Measurements from ENCODE around the gene TMEM107. TPM values are rescaled to one million over a fixed set of nuclear protein-coding genes. Genes with fewer than 3 reads are reported as not detected.

The TMEM107 gene
- total RNA-seq, 2 donors from 2014 or later, result 45.1 to 50.8 TPM

DNA sequence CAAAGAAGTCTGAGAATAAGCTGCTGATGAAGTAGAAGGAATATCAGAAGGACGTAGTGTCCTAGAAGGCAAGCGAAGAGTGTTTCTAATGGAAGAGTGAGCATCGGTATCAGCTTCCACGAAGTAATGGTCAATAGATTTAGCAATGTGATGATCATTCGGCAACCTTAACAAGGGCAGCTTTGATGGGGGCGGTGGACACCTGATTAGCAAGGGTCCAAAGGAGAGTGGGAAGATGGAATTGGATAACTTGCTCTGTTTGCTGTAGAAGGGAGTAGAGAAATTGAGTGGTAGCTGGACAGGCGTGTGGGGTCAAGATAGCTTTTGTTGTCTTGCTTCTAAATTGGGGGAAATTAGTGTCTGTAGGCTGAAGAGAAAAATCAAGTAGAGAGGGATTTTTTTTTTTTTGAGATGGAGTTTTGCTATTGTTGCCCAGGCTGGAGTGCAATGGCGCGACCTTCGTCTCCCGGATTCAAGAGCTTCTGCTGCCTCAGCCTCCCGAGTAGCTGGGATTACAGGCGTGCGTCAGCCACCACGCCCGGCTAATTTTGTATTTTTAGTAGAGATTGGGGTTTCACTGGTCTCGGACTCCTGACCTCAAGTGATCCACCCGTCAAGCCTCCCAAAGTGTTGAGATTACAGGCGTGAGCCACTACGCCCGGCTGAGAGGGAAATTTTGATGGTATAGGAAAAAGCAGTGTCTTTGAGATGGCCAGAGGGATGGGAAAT, 38.4 kb downstream of the TMEM107 start:
- H3K9me3 Mint-ChIP-seq, result no peaks in the 10 kb centered on the region
- H3K4me3 Mint-ChIP-seq, result no peak overlapping the region
- H3K27me3 Mint-ChIP-seq (ENCODE audit: low read depth), result no peaks in the 10 kb centered on the region
- no peak for ATAC-seq (replicated peaks in 1 of 2)
- H3K27ac Mint-ChIP-seq, result no peak overlapping the region
- no peaks in the 10 kb centered on the region for H3K4me1 Mint-ChIP-seq (ENCODE audit: low read depth)
- H3K36me3 Mint-ChIP-seq (ENCODE audit: insufficient read depth in 2 of 2), result peaks cover 5 to 7% of the 10 kb centered on the region in 2 donors
- no peak for DNase-seq

DNA sequence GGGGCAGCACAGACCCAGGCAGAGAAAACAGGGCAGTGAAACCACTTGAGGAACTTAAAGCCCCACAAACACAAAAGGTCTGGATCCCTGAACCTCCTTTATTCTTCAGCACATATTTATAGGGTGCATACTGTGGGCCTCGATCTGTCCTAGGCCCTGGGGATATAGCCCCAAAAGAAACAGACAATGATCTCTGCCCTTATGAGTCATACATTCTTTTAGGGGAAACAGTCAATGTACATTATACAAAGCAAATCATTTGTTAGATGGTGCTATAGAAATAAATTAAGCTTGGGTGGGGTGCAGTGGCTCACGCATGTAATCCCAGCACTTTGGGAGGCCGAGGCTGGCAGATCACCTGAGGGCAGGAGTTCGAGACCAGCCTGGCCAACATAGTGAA, 42.2 kb downstream of the TMEM107 start:
- ATAC-seq (replicated peaks in 1 of 2), result no peak
- Mint-ChIP-seq H3K27ac (no peak overlapping the region), H3K4me1 (ENCODE audit: low read depth) (peaks cover 6% of the 10 kb centered on the region), H3K27me3 (ENCODE audit: low read depth) (no peaks in the 10 kb centered on the region), H3K9me3 (no peaks in the 10 kb centered on the region), H3K4me3 (no peak overlapping the region), H3K36me3 (ENCODE audit: insufficient read depth in 2 of 2) (no peaks in the 10 kb centered on the region)
- DNase-seq, result no peak

DNA sequence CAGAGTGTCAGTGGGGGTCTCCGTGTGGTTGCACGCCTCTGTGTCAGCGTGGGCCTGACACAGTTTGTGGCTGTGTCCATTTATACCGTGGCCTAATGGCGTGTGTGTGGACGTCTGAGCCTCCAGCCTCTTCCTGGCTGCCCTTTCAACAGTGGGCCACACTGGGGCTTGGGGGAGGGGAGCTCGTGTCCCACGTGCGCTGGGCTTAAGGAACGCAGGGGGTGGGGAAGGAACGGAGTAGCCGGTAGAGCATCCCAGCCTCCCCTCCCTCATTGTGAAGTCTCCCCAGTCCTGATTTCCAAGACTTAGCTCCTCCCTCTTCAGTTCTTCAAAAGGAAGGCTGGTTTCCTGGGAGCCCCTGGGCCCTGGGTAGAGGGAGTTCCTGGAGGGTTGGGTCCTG, 42.8 kb downstream of the TMEM107 start:
- no peak overlapping the region for H3K27ac Mint-ChIP-seq
- H3K4me3 Mint-ChIP-seq, result no peak overlapping the region
- ATAC-seq (replicated peaks in 1 of 2) (no peak), DNase-seq (no peak)
- no peaks in the 10 kb centered on the region for H3K9me3 Mint-ChIP-seq
- H3K36me3 Mint-ChIP-seq (ENCODE audit: insufficient read depth in 2 of 2), result no peaks in the 10 kb centered on the region
- H3K4me1 Mint-ChIP-seq (ENCODE audit: low read depth), result peaks cover 6% of the 10 kb centered on the region
- H3K27me3 Mint-ChIP-seq (ENCODE audit: low read depth), result no peaks in the 10 kb centered on the region

DNA sequence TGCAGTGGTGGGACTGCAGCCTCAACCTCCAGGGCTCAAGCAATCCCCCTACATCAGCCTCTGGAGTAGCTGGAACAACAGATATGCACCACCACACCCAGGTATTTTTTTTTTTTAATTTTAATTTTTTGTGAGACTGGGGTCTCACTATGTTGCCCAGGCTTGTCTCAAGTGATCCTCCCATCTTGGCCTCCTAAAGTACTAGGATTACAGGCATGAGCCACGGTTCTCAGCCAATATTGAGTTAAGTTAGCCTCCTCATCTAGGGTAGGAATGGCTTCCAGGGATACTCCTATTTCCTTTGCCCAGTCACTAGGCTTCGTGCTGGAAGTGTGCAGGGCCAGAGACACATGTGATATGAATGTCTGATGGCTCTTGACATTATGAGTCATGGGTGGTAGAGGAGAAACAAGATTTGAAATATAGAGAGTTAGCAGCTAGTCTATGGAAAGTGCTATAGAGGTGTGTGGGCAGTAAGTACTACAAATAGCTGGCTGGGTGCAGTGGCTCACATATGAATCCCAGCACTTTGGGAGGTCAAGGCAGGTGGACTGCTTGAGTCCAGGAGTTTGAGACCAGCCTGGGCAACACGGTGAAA, 44.2 kb downstream of the TMEM107 start:
- H3K27ac Mint-ChIP-seq, result no peak overlapping the region
- H3K4me1 Mint-ChIP-seq (ENCODE audit: low read depth), result peaks cover 11% of the 10 kb centered on the region
- H3K9me3 Mint-ChIP-seq, result no peaks in the 10 kb centered on the region
- ATAC-seq (replicated peaks in 1 of 2), result peak; percentile 61 to 67
- H3K36me3 Mint-ChIP-seq (ENCODE audit: insufficient read depth in 2 of 2), result no peaks in the 10 kb centered on the region
- no peak for DNase-seq
- H3K27me3 Mint-ChIP-seq (ENCODE audit: low read depth), result no peaks in the 10 kb centered on the region
- H3K4me3 Mint-ChIP-seq, result no peak overlapping the region

DNA sequence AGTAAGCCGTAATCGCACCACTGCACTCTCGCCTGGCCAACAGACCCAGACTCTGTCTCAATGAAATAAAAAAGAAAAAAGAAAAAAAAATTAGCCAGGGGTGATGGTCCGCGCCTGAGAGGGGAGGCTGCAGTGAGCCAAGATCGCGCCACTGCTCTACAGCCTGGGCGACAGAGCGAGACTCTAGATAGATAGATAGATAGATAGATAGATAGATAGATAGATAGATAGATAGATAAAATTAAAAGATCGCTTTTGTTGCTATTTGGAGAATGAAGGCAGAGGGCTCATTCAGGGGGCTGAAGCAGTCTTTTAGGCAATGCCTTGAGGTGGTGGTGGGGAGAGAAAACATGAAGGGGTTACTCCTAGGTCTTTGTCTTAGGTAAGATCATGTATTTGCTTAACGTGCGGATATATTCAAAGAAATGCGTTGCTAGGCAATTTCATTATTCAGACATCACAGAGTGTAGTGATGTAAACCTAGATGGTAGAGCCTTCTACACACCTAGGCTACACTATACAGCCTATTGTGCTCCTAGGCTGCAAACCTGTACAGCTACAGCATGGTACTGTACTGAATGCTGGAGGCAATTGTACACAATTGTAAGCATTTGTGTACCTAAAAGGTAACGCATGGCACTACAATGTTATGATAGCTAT, 47.9 kb downstream of the TMEM107 start:
- H3K4me1 Mint-ChIP-seq (ENCODE audit: low read depth), result peaks cover 47% of the 10 kb centered on the region
- DNase-seq (no peak), ATAC-seq (replicated peaks in 1 of 2) (no peak)
- H3K27me3 Mint-ChIP-seq (ENCODE audit: low read depth), result peaks cover 16% of the 10 kb centered on the region
- H3K36me3 Mint-ChIP-seq (ENCODE audit: insufficient read depth in 2 of 2), result peaks cover 3 to 9% of the 10 kb centered on the region in 2 donors
- H3K27ac Mint-ChIP-seq, result no peak overlapping the region
- no peak overlapping the region for H3K4me3 Mint-ChIP-seq
- H3K9me3 Mint-ChIP-seq, result no peaks in the 10 kb centered on the region

DNA sequence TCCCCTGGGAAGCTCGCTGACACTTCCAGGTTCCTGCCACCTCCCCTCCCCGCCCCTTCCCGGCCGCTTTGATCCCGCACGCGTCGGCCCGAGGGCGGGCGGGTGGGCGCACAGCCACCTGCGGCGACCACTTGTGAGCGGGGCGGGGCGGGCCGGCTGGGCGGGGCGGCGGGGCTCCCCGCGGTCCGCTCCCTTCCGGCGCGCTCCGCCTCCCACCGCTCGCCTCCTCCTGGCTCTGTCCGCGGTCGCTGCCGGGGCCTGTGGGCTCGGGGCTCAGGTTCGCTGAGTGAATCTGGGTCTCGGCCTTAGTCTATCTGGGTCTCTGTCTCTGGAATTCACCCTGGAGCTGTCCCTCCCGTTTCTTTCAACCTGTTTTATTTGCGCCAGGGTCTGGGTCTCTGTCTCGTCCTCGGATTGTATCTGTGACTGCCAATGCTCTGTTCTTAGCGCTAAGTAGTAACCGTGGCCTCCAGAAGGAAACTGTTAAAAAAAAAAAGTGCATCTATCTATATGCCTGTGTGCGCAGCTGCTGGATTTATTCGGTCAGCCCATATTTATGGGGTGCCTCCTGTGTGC, 49.6 kb downstream of the TMEM107 start:
- H3K36me3 Mint-ChIP-seq (ENCODE audit: insufficient read depth in 2 of 2), result peaks cover 3 to 12% of the 10 kb centered on the region in 2 donors
- DNase-seq (peak; percentile 63 to 67), ATAC-seq (replicated peaks in 1 of 2) (peak; percentile 49 to 50)
- H3K27ac Mint-ChIP-seq, result peak overlapping the region; percentile 84
- no peaks in the 10 kb centered on the region for H3K9me3 Mint-ChIP-seq
- H3K27me3 Mint-ChIP-seq (ENCODE audit: low read depth), result peaks cover 25% of the 10 kb centered on the region
- H3K4me3 Mint-ChIP-seq, result peak overlapping the region; percentile 88 to 89
- H3K4me1 Mint-ChIP-seq (ENCODE audit: low read depth), result peaks cover 46% of the 10 kb centered on the region

DNA sequence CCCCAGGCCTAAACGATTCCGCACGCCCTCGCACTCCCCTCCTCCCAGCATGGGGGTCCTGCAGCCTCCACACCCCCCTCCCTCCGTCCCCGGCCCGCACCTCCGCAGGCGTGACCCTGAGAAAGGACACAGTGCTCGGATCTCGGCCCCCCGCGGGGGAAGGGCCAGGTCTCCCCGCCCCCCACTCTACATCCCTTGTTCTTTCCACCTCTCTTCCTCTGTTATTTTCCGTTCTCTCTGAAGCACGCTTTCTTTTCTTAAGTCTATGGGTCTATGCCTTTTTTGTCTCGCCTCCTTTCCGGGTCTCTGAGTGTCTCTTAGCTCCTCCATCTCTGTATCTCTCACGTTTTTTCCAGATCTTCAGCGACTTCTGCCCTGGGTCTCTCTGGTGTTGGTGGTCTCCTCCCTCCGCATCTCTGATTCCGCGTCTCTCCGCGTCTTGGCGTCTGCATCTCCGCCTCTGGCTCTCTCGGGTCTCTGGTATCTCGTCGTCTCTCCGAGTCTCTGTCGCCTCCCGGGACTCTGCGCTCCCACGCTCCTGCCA, 50.2 kb downstream of the TMEM107 start:
- peak in 1 of 2 donors; percentile 34 for DNase-seq
- Mint-ChIP-seq H3K27ac (peak overlapping the region; percentile 98), H3K4me1 (ENCODE audit: low read depth) (peaks cover 48% of the 10 kb centered on the region), H3K36me3 (ENCODE audit: insufficient read depth in 2 of 2) (peaks cover 3 to 12% of the 10 kb centered on the region in 2 donors), H3K4me3 (peak overlapping the region; percentile 83 to 88), H3K27me3 (ENCODE audit: low read depth) (peaks cover 25% of the 10 kb centered on the region), H3K9me3 (no peaks in the 10 kb centered on the region)
- no peak for ATAC-seq (replicated peaks in 1 of 2)

DNA sequence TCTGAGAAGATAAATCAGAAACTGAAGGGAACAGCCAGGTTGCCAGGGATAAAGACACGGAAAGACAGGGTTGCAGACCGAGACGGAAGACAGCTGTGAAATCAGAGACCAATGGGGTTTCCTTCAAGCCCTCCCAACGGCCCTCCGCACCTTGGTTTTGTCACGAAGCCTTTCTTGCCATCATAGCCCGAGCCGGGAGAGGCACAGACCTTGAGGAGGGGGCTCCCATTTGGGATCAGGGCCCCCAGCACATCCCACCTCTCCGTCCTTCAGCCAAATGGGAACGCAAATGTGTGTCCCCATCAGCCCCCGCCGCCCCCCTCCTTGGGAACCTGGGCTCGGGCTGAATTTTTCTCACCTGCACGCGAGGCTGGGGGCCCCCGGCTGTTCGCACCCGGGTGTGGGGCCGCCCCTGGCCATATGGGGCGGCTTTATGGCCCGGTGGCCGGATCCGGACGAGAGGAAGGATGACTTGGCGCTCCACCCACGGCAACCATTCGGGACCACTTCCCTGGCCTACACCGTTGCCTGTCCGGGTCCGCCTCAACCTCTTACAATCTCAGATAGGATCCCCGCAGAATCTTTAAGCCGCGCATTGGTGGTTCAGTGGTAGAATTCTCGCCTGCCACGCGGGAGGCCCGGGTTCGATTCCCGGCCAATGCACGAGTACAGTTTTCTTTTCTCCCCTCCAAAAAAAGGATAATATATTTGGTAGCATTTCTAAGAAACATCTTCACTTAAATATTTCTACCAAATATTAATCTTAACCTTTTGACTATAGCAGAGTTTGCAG, 50.8 kb downstream of the TMEM107 start:
- H3K4me1 Mint-ChIP-seq (ENCODE audit: low read depth), result peaks cover 54% of the 10 kb centered on the region
- H3K27ac Mint-ChIP-seq, result peak overlapping the region; percentile 98
- peaks cover 25% of the 10 kb centered on the region for H3K27me3 Mint-ChIP-seq (ENCODE audit: low read depth)
- H3K36me3 Mint-ChIP-seq (ENCODE audit: insufficient read depth in 2 of 2), result peaks cover 3 to 12% of the 10 kb centered on the region in 2 donors
- DNase-seq, result peak; percentile 82 to 91
- peak; percentile 26 to 29 for ATAC-seq (replicated peaks in 1 of 2)
- no peaks in the 10 kb centered on the region for H3K9me3 Mint-ChIP-seq
- H3K4me3 Mint-ChIP-seq, result peak overlapping the region; percentile 83 to 88

DNA sequence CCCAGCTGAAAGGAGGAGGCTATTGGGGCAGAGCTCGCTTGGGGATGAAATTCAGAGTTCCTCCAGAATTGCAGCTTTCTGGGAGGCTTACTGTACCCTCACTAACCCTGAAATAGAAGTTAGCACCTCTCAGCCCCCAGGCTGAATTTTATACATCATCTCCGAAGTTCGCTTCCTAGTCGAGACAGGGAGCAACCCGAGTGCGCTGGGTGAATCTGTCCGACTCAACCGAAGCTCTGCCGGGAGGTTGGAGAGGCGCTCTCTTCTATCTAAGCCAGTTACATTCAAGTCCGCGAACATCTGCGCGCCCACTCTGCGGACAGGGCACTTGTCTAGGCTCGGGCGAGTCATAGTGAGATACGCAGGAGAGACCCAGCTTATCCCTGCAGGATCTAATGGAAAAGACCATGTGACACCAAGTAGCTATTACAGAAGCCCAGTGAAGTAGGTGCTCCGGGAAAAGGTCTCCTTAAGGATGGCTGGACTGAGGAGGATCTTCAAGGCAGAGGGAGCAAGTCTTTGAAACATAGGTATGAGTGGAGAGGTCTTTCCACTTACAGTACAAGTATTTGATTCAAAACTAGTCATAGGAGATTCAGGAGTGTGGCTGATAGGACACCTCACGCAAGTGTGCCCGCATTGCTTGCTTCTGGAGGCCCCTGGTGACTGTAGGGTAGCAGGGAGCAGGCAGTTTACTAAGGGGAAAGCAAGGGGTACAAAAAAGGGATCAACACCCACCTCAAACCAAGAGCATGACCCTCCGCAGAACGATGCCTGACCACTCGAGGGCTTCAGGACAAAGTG, 51.6 kb downstream of the TMEM107 start:
- peaks cover 62% of the 10 kb centered on the region for H3K4me1 Mint-ChIP-seq (ENCODE audit: low read depth)
- peak overlapping the region; percentile 83 to 88 for H3K4me3 Mint-ChIP-seq
- peak; percentile 38 to 58 for DNase-seq
- peak overlapping the region; percentile 67 for H3K27ac Mint-ChIP-seq
- peaks cover 25% of the 10 kb centered on the region for H3K27me3 Mint-ChIP-seq (ENCODE audit: low read depth)
- H3K36me3 Mint-ChIP-seq (ENCODE audit: insufficient read depth in 2 of 2), result peaks cover 3 to 15% of the 10 kb centered on the region in 2 donors
- H3K9me3 Mint-ChIP-seq, result no peaks in the 10 kb centered on the region
- no peak for ATAC-seq (replicated peaks in 1 of 2)

DNA sequence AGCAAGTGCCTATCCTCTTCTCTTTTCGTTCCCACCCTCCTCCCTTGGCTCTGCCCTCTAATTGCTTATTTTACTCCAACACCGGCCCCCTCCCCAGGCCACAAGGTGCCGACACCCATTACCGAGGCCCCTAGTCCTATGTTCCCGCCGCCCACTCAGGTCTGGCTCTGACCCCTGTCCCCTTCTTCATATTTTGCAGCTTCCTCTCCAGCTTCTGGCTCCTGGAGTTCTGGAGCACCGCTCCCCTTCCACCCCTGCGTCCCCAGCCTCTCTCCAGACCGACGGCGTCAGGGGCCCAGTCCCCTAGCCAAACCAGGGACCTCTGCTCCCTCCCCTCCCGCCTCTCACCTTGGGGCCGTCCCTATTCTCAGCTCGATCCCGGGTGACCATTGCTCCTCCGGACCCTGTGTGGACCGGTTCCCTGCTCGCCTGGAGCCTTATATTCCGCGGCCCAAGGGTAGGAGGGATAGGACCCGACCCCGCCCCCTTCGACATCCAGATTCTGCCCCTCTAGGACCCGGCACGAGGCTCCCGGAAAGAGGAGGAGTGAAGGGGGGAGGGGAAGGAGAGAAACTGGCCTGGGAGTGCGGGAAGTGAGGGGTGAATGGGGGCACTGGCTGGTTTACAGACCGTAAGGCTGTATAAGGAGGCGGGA, 52.4 kb downstream of the TMEM107 start, which contains the start of gene HES7:
Gene HES7 (minus strand): TSS at position 412 of the 655 bp plus-strand sequence. CDS start 22 bp downstream, at position 390.
- ATAC-seq (replicated peaks in 1 of 2) (no peak), DNase-seq (no peak)
- peaks cover 3 to 17% of the 10 kb centered on the region in 2 donors for H3K36me3 Mint-ChIP-seq (ENCODE audit: insufficient read depth in 2 of 2)
- peak within 1 kb of the TSS; percentile 67 for H3K27ac Mint-ChIP-seq
- H3K27me3 Mint-ChIP-seq (ENCODE audit: low read depth), result peaks cover 25% of the 10 kb centered on the region
- peaks cover 67% of the 10 kb centered on the region for H3K4me1 Mint-ChIP-seq (ENCODE audit: low read depth)
- peak within 1 kb of the TSS; percentile 83 to 88 for H3K4me3 Mint-ChIP-seq
- no peaks in the 10 kb centered on the region for H3K9me3 Mint-ChIP-seq

DNA sequence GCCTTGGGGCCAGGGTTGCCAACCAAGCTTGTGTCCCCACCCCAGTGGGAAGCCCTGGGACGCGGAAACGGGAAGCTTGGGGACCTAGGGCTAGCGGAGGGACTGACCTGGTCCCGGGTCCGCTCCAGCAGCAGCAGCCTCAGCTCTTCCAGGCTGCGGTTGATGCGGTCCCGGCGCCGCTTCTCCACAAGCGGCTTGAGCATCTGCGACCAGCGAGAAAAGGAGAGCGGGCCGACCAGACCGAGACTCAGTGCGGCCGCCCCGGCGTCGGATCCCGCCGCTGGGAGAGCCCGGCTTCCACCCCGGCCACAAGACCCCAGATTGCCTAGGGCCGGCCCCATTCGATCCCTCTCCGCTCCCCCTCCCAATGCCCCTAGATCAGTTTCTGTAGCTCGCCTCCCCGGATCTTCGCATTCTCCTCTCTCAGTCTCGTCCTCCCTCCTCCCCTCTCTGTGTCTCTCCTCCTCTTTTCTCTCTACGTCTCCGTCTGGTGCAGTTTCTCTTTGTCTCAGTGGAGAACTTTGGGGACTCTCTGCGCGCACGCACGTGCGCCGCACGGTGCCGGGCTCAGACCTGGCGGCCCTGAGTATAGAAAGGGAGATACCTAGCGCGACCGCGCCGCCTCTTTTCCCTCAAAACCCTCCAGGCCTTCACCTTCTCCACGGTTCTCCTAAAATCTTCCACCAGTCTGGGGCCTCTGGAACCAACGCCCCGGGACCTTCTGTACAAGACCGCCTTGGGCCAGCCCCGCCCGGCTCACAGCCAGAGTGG, 53.1 kb downstream of the TMEM107 start:
- Mint-ChIP-seq H3K36me3 (ENCODE audit: insufficient read depth in 2 of 2) (peaks cover 3 to 17% of the 10 kb centered on the region in 2 donors), H3K4me3 (peak overlapping the region; percentile 83 to 88), H3K27ac (no peak overlapping the region), H3K27me3 (ENCODE audit: low read depth) (peaks cover 28% of the 10 kb centered on the region), H3K9me3 (no peaks in the 10 kb centered on the region), H3K4me1 (ENCODE audit: low read depth) (peaks cover 74% of the 10 kb centered on the region)
- peak; percentile 56 to 62 for DNase-seq
- ATAC-seq (replicated peaks in 1 of 2), result peak in 1 of 2 donors; percentile 7
